ENCODE data around the gene DOCK8. TPM values are rescaled to one million over a fixed set of nuclear protein-coding genes. Genes with fewer than 3 reads are reported as not detected.

DOCK8 gene
- total RNA-seq, 4 donors from 2014 or later = 22.7 to 49.0 (median 36.7) TPM

DNA sequence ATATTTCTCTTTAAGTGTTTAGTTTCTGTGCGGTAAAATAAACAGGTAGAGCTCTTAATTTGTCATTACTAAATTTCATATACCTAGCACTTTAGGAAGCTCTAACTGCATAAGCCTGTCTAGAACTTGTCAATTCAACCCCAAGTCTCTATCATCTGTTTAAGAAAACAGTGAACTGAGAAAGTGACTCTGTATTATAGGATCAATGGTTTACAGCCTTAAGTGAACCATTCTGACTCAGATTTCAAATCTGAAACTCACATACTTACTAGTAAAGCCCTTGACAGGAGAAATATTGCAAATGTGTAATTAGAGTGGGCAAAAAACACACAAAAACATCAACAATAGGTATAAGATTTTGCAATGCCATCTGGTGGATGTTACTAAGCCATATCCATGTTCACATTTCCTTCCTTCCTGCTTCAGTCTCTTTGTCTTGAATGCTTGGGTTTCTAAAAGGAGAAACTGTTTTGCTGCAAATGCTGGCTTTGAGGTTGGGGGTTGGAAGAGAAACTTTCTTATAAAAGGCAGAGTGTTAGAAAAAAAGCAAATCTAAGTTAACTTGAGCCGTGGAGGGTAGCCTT is 101.8 kb downstream of the DOCK8 start:
- TF ChIP-seq, protein P1, sequence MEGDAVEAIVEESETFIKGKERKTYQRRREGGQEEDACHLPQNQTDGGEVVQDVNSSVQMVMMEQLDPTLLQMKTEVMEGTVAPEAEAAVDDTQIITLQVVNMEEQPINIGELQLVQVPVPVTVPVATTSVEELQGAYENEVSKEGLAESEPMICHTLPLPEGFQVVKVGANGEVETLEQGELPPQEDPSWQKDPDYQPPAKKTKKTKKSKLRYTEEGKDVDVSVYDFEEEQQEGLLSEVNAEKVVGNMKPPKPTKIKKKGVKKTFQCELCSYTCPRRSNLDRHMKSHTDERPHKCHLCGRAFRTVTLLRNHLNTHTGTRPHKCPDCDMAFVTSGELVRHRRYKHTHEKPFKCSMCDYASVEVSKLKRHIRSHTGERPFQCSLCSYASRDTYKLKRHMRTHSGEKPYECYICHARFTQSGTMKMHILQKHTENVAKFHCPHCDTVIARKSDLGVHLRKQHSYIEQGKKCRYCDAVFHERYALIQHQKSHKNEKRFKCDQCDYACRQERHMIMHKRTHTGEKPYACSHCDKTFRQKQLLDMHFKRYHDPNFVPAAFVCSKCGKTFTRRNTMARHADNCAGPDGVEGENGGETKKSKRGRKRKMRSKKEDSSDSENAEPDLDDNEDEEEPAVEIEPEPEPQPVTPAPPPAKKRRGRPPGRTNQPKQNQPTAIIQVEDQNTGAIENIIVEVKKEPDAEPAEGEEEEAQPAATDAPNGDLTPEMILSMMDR (IDR thresholded peaks at IDR 0.05; ENCODE audit: low read depth) = no peak

GRCh38 chr9:318646-319045 is 104.0 kb downstream of the DOCK8 start:
- TF ChIP-seq, protein P1 (IDR thresholded peaks at IDR 0.05; ENCODE audit: low read depth) = no peak

GRCh38 chr9:324971-325370 is 110.3 kb downstream of the DOCK8 start:
- TF ChIP-seq, protein P1 (IDR thresholded peaks at IDR 0.05; ENCODE audit: low read depth) = no peak

DNA sequence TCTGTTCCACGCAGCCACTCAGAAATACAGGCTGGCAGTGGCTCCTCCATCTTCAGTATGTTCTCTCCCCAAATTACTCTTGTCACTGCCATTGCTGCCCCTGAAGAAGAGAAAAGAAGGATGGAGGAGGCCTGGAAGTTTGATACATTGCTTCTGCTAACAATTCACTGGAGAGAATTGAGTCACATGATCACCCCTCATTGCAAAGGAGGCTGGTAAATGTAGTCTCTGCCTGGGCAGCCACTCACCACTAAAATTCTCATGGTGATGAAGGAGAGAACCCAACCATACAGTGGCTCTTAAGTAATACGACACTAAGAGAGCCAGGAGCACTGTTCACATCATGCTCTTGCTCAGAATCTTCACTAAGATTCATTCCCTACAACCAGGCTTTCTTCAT is 112.0 kb downstream of the DOCK8 start:
- TF ChIP-seq, protein P1 (IDR thresholded peaks at IDR 0.05; ENCODE audit: low read depth) = no peak

DNA sequence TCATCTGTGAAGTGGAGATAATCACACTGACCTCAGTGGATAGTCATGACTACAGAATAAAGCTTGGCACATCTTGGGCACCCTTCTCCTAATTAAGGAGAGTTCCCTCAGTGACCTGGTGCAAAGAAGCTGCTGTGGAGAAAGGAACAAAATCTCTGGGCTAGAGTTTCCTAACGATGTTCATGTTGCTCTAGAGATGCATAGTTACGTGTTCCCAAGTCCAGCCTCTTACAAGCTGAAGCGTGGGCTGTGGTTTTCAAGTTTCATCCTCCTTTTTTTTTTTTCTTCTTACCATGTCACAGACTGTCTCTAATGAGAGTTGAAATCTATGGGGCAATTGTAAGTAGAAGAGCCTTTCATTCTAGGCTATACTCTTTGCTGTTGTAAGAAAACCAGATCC is 113.8 kb downstream of the DOCK8 start:
- TF ChIP-seq, protein P1 (IDR thresholded peaks at IDR 0.05; ENCODE audit: low read depth) = no peak

GRCh38 chr9:331197-331596 is 116.5 kb downstream of the DOCK8 start:
- TF ChIP-seq, protein P1 (IDR thresholded peaks at IDR 0.05; ENCODE audit: low read depth) = no peak

GRCh38 chr9:335373-335772 is 120.7 kb downstream of the DOCK8 start:
- TF ChIP-seq, protein P1 (IDR thresholded peaks at IDR 0.05; ENCODE audit: low read depth) = no peak
